ENCODE results near the gene ARHGEF3.
"Not testable (repeated sequence)": the region's sequence is repeated elsewhere in the genome, so short reads cannot be mapped to it uniquely, and the experiment has no call there.

Gene ARHGEF3

DNA sequence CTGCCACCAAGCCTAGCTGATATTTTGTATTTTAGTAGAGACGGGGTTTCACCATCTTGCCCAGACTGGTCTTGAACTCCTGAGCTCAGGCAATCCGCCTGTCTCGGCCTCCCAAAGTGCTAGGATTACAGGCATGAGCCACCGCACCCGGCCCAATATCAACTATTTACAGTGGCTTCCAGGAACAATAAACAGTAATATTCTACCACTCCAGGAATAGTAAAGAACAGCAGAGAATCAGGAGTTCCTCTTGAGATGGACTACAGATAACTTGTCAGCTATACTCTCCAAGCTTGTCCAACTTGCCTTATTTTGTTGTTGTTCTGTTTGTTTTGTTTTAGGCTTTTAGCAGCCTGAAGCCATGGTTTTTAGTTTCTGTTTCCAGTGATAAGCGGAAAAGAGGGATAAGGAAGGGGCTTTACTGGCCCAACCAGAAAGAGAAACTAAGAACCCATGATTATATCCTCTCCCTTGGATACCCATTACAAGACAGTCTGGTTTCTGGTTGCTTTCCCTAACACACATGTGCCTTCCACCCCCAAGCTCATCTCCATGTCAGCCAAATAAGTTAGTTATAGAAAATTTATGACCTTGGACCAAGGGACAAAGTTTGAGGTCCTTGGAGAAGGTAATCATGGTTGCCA is 36.7 kb downstream of the ARHGEF3 start:
- DNase-seq, result no peak

DNA sequence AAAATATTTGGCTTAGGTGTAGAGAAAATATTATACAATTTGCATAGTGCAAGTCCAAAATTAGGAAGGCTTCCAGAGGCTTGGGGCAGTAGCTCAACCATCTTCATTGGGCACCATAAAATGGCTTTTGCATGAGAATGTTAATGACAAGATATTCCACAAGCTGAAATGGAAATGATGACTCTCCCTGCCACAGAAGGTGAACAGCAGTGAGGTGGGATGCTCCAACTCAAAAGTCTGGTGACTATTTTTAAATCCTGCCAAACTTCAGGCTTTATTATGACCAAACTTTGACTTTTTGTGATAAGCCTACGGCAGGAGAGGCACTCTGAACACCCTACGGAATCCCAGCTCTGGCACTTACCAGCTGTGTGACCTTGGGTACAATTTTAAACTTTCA is 37.6 kb downstream of the ARHGEF3 start:
- DNase-seq, result no peak

DNA sequence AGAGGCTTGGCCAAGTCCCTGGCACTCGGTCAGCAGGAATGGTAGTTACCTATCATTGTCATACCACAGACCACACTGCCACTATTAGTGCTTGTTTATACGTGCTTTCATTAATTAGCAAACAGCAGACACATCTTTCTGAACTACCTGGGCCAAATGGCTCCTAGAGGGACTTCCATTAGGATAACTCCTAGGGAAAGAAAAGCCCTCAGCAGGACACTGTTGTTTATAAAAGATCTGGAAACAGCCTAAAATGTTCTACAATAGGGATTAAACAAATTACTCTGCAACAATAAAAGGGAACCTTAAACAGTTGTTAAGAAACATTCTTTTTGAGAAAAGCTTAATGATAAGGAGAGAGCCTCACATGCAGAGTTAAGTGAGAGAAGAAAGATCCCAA is 38.5 kb downstream of the ARHGEF3 start:
- no peak for DNase-seq

DNA sequence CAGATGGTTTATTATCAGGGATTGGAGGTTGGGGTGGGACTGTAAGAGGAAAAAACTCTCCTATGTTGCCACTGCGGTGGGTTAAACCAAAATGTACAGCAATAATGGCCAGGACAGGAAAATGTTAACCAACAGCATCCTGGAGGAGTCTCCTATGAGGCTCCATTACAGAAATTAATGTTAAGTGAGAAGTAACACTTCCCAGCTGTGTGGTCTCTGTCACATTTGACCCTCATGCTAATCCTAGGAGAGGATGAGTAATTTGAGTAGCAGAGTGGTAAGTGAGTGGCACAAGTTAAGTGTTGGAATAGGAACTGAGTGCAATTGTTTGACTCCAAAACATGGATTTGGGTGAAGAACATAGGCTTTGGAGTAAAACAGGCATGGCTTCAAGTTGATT is 39.0 kb downstream of the ARHGEF3 start:
- no peak for DNase-seq

DNA sequence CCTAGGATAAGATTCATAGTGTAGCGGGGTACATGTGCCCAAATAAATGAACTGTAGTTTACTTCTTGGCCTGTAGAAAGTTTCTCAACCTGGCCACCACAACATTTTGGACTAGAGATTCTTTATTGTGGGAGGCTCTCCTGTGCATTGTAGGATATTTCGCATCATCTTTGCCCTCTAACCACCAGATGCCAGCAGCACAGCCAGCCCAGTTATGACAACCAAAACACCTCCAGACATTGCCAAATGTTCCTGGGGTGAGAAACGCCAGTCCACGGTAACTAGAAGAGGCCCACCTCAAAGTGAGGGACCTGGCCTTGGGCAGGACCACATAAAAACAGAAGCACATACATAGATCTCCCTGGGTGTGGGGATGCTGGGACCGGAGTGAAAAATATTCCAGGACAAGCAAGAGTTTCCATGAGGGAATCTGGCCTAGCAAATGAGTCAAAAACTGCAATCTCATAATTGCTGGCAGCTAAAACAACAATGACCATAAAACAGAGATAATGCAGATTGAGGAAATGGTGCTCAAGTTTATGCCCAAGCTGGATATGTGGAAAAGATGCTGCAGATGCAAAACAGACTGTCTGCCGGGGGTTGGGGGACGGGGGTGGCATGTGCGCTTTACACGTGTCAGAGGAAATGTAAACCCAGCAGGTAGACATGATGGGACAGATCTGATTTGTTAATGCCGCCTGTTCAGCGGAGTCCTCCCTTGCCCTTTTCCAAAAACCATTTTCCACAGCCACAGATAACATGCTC is 39.7 kb downstream of the ARHGEF3 start:
- no peak for DNase-seq

DNA sequence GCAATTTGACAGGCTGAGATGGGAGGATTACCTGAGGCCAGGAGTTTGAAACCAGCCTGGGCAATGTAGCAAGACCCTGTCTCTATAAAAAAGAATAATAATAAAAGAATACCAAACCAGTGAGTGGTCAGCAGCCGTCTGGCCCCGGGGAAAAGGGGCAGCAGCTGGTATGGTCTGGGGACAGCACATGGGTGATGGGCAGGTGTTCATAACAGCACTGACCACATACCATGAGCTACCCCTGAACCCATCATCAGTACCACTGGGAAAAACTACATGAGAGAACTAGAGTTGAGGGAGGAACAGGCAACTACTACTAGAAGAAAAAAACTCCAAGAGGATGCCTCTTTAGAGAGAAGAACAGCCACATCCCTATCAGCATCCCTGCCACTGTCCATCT is 40.7 kb downstream of the ARHGEF3 start:
- no peak for DNase-seq

DNA sequence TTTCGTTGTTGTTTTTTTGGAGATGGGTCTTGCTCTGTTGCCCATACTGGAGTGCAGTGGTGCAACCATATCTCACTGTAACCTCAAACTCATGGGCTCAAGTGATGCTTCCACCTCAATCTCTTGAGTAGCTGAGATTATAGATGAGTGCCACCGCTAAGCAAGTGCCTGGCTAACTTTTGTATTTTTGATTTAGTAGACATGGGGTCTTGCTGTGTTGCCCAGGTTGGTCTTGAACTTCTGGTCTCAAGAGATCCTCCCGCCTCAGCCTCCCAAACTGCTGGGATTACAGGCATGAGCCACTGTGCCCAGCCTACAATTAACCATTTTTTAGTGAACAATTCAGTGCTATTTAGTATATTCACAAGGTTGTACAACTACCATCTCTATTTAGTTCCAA is 42.2 kb downstream of the ARHGEF3 start:
- DNase-seq, result no peak

DNA sequence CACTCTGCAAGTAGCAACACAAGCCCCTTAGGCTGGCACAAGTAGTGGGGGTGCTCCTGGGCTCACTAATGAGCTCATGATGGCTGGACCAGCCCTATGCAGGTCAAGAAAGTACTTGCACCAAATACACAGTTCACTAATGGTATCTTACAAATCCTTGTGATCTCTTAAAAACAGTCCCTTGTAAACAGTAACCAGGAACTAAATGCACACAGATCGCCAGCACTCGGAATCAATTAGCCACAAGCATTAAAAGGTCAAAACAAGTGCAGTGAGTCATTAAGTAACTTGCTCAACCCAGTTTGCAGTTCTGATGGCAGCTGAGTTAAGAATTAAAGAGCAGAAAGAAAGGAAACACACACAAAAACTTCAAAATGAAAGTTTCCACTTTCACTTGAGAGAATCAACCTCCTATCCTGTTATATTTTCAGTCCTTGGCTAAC is 43.2 kb downstream of the ARHGEF3 start:
- DNase-seq, result peak; percentile 37

DNA sequence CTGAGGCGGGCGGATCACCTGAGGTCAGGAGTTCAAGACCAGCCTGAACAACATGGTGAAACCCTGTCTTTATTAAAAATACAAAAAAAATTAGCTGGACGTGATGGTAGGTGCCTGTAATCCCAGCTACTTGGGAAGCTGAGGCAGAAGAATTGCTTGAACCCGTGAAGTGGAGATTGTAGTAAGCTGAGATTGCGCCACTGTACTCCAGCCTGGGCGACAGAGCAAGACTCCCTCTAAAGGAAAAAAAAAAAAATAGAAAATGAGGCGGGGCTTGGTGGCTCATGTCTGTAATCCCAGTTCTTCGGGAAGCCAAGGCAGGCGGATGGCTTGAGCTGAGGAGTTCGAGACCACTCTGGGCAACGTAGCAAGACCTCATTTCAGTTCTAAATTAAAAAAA is 43.7 kb downstream of the ARHGEF3 start:
- not testable (repeated sequence) for DNase-seq

DNA sequence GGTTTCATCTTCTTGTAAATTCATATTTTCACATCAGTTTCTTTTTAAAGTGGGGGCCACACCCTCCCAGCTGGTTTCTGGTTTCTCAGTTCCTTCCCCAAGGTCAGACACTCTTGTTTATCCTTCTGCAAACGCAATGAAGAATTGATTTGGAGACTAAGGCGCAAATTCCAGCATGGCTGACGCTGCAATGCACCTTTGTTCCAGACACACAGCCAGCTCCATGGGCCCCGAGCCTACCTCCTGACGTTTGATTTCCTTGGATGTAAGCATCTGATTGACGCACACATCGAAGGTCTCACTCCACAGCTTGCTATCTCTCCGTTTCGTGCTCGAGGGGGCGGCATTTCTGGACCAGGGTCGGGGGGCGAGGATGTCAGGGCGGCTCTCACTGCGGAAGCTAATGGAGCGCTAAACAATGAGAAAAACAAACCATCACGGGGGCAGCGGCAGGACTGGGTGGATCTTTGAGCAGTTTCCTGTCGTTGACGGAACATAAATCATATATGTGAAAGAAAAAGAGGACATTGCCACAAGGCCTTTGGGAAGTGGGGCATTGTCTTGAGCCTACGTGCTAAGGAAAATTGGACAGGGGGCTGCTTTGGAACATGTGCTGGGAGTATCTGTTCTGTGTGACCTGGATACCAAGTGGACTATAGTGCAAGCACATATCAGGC is 46.9 kb downstream of the ARHGEF3 start:
- DNase-seq, result peak; percentile 15

DNA sequence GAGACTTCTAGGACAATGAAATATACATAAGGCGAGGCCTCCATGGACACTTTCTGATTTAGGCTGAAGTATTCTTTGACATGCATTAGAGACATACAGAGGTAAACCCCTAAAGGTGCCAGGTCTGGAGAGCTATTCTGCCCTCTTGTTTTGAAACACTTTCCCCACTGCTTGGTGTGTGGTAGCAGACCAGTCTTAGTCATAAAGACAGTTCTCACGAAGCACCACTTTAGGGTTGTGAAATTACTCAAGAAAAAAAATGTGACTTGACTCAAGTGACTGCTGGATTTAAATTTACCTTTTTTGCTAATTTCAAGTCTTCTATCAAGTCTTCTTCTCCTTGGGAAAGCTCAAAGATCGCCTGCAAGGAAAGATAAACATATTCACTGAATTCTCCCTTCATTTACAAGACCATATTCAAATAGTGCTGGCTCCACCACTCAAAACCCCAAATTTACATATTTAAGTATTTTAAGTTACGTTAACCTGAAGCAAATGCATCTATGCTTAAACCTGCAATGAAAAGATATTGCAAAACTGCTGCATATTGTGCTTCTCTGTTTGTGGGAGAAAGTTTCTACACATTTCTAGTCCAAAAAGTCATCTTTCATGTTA is 48.4 kb downstream of the ARHGEF3 start:
- peak; percentile 30 for DNase-seq

DNA sequence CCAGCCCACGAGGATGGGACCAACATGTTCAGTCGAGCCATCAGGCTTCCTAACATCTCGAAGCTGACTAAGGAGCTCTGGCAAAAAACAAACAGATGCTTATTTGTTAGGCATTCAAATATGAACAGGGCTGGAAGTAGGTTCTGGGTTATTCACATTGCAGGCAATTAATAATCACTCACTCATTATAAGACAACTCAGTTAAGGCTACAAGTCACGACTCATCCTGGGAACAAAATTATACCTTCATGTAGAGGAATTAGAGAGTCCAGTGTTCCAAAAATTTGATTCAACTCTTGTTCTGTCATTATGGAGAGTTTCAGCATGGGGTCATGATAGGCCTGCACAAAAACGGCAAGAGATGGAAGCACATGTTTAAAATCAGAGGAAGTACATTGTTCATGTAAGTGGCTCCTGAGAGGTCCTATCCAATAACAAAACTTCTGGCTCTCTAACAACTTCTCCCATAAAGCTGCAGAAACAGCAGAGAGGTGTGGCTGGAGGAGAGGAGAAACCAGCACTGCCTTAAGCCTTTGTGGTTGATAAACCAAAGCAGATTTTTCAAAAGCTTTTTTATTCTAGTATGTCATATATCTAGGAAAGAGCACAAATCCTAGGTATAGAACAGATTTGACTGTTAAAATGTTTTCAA is 50.6 kb downstream of the ARHGEF3 start:
- DNase-seq, result no peak

DNA sequence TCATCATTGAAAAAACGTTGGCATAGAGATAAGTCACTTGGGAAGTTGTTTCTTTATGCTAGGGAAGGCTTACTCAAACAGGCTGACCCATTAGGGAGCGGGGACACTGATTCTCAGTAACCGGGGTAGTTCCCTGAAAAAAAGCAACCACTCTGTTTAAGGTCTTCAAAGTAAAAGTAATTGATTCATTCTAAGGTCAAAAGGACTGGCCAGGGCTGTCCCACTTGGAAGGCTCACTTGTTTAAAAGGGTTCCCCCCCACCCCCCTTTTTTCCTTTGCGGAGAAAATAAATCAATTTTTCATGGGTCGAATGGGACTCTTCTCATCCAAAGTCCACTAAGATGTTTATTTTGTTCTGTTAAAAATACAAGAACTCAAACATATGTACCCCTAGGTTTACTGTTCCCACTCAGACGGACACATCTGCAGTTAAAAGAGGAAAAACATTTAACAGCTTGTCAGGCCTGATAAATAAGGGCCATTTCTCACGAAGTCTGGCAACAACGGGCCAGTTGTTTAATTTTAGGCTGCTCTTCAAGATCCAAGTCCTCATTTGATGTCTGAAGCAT is 53.0 kb downstream of the ARHGEF3 start:
- DNase-seq, result no peak

DNA sequence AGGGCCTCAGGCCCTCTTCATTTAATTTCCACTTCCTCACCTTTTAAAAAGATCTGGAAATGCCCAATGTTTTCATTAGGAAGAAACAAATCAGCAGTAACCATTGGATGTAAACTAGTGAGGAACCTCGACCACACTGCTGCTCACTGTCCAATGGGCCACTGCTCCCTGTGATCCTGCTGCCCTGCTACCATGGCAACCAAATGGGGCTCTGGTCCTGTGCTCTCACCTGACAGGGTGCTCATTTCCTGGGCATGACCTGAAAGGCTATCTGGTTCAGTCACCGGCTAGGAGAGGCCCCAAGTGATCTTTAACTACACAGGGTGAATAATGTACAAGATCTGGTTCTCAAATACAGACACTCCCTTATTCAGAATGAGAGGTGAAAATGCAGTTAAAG is 54.6 kb downstream of the ARHGEF3 start:
- no peak for DNase-seq

DNA sequence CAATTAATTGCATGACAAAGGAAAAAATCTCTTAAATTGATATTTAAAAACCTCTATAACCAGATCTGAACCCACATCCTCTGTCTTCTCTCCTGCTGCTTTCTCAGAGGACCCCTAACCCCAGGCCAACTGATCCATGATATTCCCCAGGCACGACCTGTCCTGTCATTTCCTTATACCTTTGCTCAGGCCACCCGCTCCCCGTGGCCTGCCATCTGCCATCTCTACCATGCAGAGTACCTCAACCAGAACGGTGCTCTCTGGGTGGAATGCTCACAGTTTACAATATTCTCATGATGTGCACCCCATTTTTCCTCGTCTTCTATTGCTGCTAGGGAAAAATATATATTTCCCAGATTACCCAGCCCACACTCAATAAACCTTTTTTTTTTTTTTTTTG is 57.7 kb downstream of the ARHGEF3 start:
- no peak for DNase-seq

DNA sequence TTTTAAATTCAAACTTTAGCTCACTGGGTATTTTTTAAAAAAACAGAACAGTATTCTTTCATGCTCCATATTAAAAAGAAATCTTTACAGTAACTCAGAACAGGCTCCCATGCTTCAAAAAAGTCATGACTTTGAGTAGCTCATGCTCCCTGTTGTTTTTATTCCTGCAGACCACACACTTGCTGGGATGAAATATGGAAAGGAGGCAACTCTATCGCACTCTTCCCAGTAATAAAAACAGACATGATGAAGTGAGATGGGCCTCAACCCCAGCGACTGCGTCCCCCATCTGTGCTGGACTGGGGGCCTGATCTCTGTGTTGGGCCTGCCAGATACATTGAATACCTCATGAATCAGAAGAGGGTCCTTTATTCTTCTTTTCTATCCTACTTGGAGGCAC is 58.9 kb downstream of the ARHGEF3 start:
- no peak for DNase-seq

DNA sequence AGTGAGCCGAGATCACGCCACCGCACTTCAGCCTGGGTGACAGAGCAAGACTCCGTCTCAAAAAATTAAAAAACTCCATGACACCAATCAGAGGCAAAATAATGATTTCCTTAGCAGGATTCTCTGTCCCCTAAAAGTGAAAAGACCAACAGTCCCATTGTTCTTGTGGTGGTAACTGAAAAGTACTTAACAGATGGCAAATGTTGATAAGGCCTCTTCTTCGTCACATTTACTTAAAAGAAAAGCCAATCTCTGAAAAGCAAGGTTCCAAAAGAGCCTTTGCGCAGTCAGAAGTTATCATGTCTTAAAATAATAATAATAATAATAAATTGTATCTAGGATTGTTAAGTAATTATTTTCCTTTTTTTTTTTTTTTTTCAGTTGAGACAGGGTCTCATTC is 62.7 kb downstream of the ARHGEF3 start:
- DNase-seq, result no peak

DNA sequence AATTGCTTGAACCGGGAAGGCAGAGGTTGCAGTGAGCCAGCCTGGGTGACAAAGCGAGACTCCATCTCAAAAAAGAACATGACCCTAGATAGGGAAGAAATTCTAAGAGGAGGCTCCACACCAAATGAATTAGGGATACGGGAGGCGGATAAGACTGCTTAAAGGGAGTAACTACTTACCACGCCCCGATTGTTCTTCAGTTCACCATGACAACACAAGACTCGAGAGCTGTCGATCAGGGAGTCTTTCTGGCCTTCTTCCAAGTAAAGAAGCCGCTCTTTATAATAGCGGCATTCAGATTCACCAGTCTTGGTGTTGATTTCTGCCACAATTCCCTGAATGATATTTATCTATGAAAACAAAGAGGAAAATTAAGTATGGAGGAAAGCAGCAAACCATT is 64.7 kb downstream of the ARHGEF3 start:
- no peak for DNase-seq

DNA sequence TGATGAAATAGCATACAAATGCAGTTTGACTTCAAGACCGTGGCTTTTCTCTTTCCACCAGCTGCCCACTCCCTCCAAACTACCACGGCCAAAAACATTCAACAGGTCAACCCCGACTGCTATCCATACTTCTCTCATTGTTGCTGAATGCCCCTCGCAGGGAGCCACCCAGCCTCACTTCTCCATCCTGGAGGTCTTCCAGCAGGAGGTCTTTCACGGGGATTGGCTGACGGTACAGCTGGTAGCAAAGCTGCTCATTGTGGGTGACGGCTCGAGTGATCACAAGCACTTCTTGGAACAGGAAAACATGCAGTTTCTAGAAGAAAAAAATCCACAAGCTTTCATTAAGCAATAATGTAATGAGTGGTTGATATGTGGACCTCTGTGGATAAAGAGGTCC is 69.6 kb downstream of the ARHGEF3 start:
- DNase-seq, result no peak

DNA sequence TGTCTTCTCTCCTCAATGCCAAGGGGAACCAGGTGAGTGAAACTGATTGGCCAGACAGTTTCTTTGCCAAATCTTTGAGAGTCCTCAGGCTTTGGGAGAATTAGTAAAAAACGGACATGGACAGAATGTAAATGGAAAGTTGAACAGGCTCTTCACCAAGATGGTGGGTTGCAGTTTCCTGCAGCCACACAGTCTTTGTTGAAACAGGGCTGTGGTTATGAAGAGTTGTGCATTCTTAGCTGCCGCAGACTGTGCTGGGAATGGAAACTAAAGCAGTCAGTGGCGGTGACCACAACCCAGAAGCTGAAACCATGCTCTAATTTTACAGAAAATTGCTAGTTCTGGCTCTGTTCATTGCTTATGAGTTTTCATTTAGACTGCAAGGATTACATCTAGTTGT is 76.6 kb downstream of the ARHGEF3 start:
- DNase-seq, result peak; percentile 58

DNA sequence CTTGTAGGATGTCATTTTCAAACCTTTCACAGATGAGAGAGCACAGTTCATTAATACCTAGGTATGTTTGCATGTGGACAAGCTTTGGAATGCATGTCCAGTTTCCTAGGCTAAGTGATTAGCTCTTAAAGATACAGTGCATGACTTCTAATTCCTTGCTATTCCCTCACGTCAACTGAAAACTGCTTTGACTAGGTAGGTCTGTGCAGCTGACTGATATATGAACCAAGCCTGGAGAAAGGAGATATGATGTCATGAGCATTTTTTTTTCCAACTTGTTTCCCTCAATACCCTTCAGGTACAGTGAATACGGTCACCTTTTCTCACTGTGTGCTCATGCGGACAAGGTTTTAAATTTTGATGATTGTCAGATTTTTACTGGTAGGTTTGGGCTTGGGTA is 77.1 kb downstream of the ARHGEF3 start:
- DNase-seq, result no peak

DNA sequence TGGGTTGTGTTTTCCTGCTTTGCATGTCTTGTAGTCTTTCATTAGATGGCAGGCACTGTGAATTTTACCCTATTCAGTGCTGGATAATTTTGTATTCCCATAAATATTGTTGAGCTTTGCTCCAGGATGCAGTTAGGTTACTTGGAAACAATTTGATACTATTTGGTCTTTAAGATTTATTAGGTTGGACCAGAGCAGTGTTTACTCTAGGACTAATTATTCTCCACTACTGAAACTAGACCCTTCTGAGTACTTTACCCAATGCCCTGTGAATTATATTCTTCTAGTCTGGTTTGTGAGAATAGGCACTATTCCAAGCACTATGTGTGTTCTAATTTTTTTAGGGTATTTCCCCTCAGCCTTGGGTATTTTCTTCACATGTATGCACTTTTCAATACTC is 80.9 kb downstream of the ARHGEF3 start:
- DNase-seq, result no peak

DNA sequence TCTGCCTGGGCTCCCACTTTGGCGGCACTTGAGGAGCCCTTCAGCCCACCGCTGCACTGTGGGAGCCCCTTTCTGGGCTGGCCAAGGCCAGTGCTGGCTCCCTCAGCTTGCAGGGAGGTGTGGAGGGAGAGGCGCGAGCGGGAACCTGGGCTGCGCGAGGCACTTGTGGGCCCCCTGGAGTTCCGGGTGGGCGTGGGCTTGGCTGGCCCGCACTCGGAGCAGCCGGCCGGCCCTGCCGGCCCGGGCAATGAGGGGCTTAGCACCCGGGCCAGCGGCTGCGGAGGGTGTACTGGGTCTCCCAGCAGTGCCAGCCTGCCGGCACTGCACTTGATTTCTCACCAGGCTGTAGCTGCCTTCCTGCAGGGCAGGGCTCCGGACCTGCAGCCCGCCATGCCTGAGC is 82.9 kb downstream of the ARHGEF3 start:
- DNase-seq, result not testable (repeated sequence)

Data from activated naive CD4-positive, alpha-beta T cell treated with Interleukin-2 at 50 U/mL for 16 hours (primary cell).